ENCODE data around the gene FOXP4. TPM values are rescaled to one million over a fixed set of nuclear protein-coding genes. Genes with fewer than 3 reads are reported as not detected.

FOXP4 gene
- total and polyA plus RNA-seq, 2 of the 13 experiments (the other 11 are each of a cell fraction or from before 2014, with no cell fraction given): 11.0 to 12.4 TPM

GRCh38 chr6:41577356-41578216, 31.4 kb downstream of the FOXP4 start (continued):
- 0 out of 2 replicates have a peak, but pooled peaks have one; percentile 63 for TF ChIP-seq ZBTB10 (CRISPR knock-in tag; IDR thresholded peaks at IDR 0.05; ENCODE audit: borderline replicate concordance)
- no peak for TF ChIP-seq KIAA2018 (CRISPR knock-in tag; IDR thresholded peaks at IDR 0.05; ENCODE audit: borderline replicate concordance)
- no peak for TF ChIP-seq HCFC1 (IDR thresholded peaks at IDR 0.05; ENCODE audit: low read depth, low read length)
- TF ChIP-seq HNF4G (IDR thresholded peaks at IDR 0.05; ENCODE audit: borderline replicate concordance, low read depth, low read length): no peak
- no peak for TF ChIP-seq HNF4G (CRISPR knock-in tag; IDR thresholded peaks at IDR 0.05; ENCODE audit: borderline replicate concordance, low read depth)
- no peak for TF ChIP-seq ZNF850 (CRISPR knock-in tag; conservative IDR thresholded peaks at IDR 0.05)
- TF ChIP-seq ZFP37 (CRISPR knock-in tag; IDR thresholded peaks at IDR 0.05; ENCODE audit: borderline replicate concordance): no peak
- TF ChIP-seq ZSCAN22 (CRISPR knock-in tag; IDR thresholded peaks at IDR 0.05): no peak
- no peak for TF ChIP-seq TCF7L2 (IDR thresholded peaks at IDR 0.05; ENCODE audit: low read depth, low read length)
- peak; percentile 90; the same call in 1 of the 2 replicates for TF ChIP-seq ZFP91 (CRISPR knock-in tag; IDR thresholded peaks at IDR 0.05; ENCODE audit: borderline replicate concordance)
- no peak for TF ChIP-seq SP5 (CRISPR knock-in tag; IDR thresholded peaks at IDR 0.05; ENCODE audit: borderline replicate concordance, low read depth)
- no peak for TF ChIP-seq NFIC (IDR thresholded peaks at IDR 0.05; ENCODE audit: low read length)
- no peak for TF ChIP-seq ZMAT5 (CRISPR knock-in tag; IDR thresholded peaks at IDR 0.05; ENCODE audit: borderline replicate concordance, low read depth)
- TF ChIP-seq ZNF253 (CRISPR knock-in tag; IDR thresholded peaks at IDR 0.05; ENCODE audit: borderline replicate concordance): no peak
- no peak for TF ChIP-seq ZNF3 (CRISPR knock-in tag; IDR thresholded peaks at IDR 0.05)
- TF ChIP-seq ZNF138 (CRISPR knock-in tag; IDR thresholded peaks at IDR 0.05; ENCODE audit: low read depth): no peak

Measured in HepG2 (cell line).